Breast epithelium (tissue), 3 donors: ENCODE data around the gene KRT86.

Experiments used
- POLR2A ChIP-seq: fragments of 450-650 bp; IDR thresholded peaks from one replicate; pipeline ENCODE4 v1.6.1; 2016; ENCODE audit warnings: antibody characterized with exemption, mild to moderate bottlenecking, moderate library complexity
- TF ChIP-seq, protein P1 (sequence below), 3 donors: fragments of 450-650 bp; IDR thresholded peaks; one replicate each; pipeline ENCODE4 v1.5.1; 2016 to 2017; ENCODE audit warnings: antibody characterized with exemption in 3 of 3, mild to moderate bottlenecking in 3 of 3, moderate library complexity in 3 of 3

DNA sequence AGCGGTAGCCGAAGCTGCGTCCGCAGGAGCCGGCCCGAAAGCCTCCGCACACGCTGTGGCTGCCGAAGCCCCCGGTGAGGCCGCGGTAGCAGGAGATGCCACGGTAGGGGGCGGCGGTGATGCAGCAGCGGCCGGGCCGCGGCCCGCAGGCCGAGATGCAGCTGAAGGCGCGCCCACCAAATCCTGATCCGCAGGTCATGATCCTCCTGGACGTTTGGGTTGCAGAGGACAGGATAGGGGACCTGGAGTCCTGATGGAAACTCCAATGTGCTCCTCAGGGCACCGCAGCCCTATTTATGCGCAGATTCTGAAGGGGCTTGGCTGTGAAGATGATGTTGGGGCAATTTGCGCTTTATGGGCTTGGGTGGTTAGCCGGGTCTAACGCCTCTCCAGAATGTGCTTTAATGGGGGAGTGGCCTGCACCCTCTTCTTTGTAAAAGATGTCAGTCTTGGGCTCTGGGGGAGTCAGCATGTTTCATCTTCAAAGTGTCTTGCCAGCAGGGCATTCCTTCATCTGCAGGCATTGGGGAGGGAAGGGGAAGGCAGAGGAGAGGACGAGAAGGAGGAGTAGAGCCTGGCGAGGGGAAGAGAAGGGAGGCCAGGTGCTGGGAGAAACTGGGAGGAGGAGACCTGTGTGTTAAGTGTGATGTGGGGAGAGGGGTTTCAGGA, 17.0 kb downstream of the KRT86 start, which contains the start of gene KRT81:
- no peak for TF ChIP-seq POLR2A
- TF ChIP-seq, protein P1, sequence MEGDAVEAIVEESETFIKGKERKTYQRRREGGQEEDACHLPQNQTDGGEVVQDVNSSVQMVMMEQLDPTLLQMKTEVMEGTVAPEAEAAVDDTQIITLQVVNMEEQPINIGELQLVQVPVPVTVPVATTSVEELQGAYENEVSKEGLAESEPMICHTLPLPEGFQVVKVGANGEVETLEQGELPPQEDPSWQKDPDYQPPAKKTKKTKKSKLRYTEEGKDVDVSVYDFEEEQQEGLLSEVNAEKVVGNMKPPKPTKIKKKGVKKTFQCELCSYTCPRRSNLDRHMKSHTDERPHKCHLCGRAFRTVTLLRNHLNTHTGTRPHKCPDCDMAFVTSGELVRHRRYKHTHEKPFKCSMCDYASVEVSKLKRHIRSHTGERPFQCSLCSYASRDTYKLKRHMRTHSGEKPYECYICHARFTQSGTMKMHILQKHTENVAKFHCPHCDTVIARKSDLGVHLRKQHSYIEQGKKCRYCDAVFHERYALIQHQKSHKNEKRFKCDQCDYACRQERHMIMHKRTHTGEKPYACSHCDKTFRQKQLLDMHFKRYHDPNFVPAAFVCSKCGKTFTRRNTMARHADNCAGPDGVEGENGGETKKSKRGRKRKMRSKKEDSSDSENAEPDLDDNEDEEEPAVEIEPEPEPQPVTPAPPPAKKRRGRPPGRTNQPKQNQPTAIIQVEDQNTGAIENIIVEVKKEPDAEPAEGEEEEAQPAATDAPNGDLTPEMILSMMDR (IDR thresholded peaks at IDR 0.05): no peak
